Skeletal muscle satellite cell (primary cell): ENCODE data around the gene PRMT7.

Experiments
- H3K27me3 ChIP-seq: 2 replicates; pipeline ENCODE4 v1.7.0; 2013; ENCODE audit warnings: low read length; ENCODE audit not compliant: control insufficient read depth, insufficient read depth
- H3K36me3 ChIP-seq: 2 replicates; pipeline ENCODE4 v1.7.0; 2013; ENCODE audit warnings: mild to moderate bottlenecking, control low read depth, low read length; ENCODE audit not compliant: insufficient read depth
- H3K4me1 ChIP-seq: 2 replicates; pipeline ENCODE4 v1.7.0; 2013; ENCODE audit warnings: low read length; ENCODE audit not compliant: control insufficient read depth, insufficient read depth
- H3K4me2 ChIP-seq: 2 replicates; pipeline ENCODE4 v1.7.0; 2013; ENCODE audit warnings: mild to moderate bottlenecking, low read length
- H3K4me3 ChIP-seq: 2 replicates; pipeline ENCODE4 v1.7.0; 2013; ENCODE audit warnings: low read length
- H3K9ac ChIP-seq: 2 replicates; pipeline ENCODE4 v1.7.0; 2013; ENCODE audit warnings: mild to moderate bottlenecking, low read depth, low read length, moderate library complexity
- H3K9me3 ChIP-seq: replicated peaks from 2 replicates; pipeline ENCODE4 v1.7.0; 2013; ENCODE audit warnings: mild to moderate bottlenecking, control low read depth, low read length

The PRMT7 gene

DNA sequence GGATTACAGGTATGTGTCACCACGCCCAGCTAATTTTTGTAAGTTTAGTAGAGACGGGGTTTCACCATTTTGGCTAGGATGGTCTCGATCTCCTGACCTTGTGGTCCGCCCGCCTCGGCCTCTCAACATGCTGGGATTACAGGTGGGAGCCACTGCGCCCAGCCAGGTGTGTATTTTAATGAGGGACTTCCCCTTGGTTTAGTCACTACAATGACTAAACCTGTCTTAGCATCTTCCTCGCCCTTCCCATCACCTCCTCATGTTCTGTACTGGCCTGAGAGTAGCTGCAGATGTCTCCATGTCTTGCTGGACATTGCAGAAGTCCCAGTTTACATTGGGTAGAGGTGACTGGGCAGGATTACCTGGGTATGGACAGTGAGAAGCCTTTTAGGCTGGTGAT is 36.9 kb upstream of the PRMT7 start:
- H3K4me2 ChIP-seq = no peak overlapping the region
- H3K36me3 ChIP-seq = peaks cover 26% of the 10 kb centered on the region
- H3K9ac ChIP-seq = no peak overlapping the region
- no peaks in the 10 kb centered on the region for H3K27me3 ChIP-seq
- H3K4me1 ChIP-seq = no peaks in the 10 kb centered on the region
- H3K9me3 ChIP-seq = no peaks in the 10 kb centered on the region
- H3K4me3 ChIP-seq = no peak overlapping the region

- no peaks in the 10 kb centered on the region for H3K9me3 ChIP-seq
- peaks cover 26% of the 10 kb centered on the region for H3K36me3 ChIP-seq
- H3K4me1 ChIP-seq = no peaks in the 10 kb centered on the region
Measured at GRCh38 chr16:68274441-68274840, 36.4 kb upstream of the PRMT7 start.

GRCh38 chr16:68275611-68276191 is 35.1 kb upstream of the PRMT7 start:
- Histone ChIP-seq H3K27me3 (no peaks in the 10 kb centered on the region), H3K4me1 (no peaks in the 10 kb centered on the region), H3K4me3 (no peak overlapping the region), H3K4me2 (no peak overlapping the region), H3K9ac (no peak overlapping the region), H3K9me3 (no peaks in the 10 kb centered on the region), H3K36me3 (peaks cover 26% of the 10 kb centered on the region)

More at GRCh38 chr16:68274441-68274840, 36.4 kb upstream of the PRMT7 start:
- no peak overlapping the region for H3K4me3 ChIP-seq
- H3K27me3 ChIP-seq = no peaks in the 10 kb centered on the region
- H3K4me2 ChIP-seq = no peak overlapping the region
- H3K9ac ChIP-seq = no peak overlapping the region

DNA sequence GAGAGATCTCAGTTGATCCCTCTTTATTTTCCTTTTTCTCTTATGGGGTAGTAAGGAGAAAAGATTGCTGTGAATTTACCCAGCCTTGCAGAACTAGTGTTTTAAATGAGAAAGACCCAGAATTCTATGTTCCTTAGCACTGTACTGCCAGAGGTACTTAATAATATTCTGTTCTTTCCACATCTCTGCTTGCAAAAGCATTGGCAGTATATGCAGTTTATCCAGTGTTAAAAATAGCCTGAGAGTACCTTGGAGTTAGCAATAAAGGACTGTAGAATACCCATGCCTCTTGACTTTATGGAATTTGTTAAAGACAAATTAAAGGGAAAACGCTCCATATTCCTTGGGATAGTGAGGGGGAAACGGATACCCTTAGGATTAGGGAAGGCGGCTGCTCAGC is 34.6 kb upstream of the PRMT7 start:
- no peak overlapping the region for H3K9ac ChIP-seq
- peaks cover 29% of the 10 kb centered on the region for H3K36me3 ChIP-seq
- no peaks in the 10 kb centered on the region for H3K27me3 ChIP-seq
- no peaks in the 10 kb centered on the region for H3K9me3 ChIP-seq
- no peak overlapping the region for H3K4me2 ChIP-seq
- no peaks in the 10 kb centered on the region for H3K4me1 ChIP-seq
- no peak overlapping the region for H3K4me3 ChIP-seq

DNA sequence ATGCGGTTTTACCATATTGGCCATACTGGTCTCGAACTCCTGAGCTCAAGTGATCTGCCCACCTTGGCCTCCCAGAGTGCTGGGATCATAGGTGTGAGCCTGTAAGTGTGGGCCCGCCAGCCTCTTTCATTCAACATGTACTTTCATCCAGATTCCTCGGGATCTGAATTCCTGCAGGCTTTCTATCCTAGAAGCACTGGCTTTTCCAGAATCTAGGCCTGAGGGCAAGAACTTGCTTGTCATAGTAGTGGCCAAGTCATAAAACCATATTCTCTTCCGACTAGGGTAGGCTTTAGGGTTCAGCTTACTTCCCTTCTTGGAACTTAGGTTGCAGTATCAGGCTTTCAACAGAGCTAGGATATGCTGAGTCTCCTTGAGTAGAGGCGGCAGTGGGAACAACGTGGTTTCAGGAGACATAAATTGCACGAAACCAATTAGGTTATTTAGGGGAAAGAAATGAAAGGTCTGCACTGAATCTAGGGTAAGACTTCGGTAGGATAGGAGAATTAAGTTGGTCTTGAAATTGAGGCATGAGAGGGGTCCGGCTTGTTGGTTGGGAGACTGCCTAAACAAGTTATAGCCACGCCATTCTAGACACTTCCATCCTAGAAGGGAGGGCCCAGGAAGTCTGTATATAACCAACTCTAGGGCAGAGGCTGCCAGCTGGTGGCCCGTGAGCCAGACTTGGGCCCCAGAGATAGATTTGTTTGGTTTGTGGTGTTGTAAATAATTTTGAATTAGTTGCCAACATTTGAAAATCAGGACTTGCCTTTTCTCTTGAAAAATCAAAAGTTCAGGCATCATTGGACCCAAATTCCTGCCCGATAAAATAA is 30.9 kb upstream of the PRMT7 start:
- Histone ChIP-seq H3K9me3 (no peaks in the 10 kb centered on the region), H3K27me3 (no peaks in the 10 kb centered on the region), H3K4me3 (no peak overlapping the region), H3K9ac (no peak overlapping the region), H3K4me1 (no peaks in the 10 kb centered on the region), H3K4me2 (no peak overlapping the region), H3K36me3 (peaks cover 21% of the 10 kb centered on the region)

DNA sequence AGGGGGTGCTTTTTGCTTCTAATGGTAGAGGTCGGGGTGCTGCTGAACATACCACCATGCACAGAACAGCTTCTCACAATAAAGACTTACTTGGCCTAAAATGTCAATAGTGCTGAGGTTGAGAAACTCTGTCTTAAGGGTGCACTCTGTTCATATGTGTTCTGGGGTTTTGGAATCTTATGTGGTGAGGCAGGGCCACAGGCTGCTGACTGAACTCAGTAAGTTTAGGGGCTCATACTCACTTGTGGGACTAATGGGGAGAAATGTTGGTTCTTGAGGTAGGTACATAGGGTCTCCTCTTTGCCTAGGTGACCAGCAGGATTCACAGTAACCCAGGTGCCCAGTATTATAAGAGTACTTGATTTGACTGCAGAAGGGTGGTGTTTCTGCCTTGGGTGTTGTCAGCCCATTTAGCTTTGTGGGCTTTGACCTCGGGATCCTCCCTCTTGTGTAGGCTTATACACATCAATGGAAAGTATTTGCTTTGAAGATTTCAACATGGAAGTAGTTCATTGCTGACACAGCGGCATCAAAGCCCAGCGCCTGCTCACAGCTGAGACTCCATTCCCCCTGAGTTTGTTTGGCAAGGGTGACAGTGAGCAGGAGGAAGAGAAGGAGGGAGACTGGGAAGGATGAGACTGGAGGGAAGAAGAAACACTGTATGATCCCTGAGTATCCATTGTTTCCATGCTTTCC is 29.3 kb upstream of the PRMT7 start:
- no peaks in the 10 kb centered on the region for H3K27me3 ChIP-seq
- H3K4me3 ChIP-seq = no peak overlapping the region
- peaks cover 32% of the 10 kb centered on the region for H3K36me3 ChIP-seq

DNA sequence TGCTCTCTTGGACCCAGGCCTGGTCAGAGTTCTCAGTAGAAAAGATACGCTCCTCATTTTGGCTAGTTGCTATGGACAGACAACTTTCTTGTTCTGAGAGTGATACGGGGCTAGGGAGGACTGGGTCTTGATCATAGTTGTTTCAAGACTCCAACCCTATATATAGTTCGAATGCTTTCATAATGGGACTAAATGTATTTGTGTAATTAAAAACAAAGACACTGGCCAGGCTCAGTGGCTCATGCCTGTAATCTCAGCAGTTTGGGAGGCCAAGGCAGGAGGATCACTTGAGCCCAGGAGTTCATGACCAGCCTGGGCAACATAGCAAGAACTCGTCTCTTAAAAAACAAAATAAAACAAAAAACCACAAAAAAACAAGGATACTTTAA is 28.8 kb upstream of the PRMT7 start:
- Histone ChIP-seq H3K4me2 (no peak overlapping the region), H3K4me1 (peaks cover 1% of the 10 kb centered on the region), H3K27me3 (no peaks in the 10 kb centered on the region), H3K9ac (no peak overlapping the region), H3K36me3 (peaks cover 37% of the 10 kb centered on the region), H3K9me3 (no peaks in the 10 kb centered on the region), H3K4me3 (no peak overlapping the region)

More for the DNA sequence above, 29.3 kb upstream of the PRMT7 start:
- H3K4me1 ChIP-seq = no peaks in the 10 kb centered on the region
- no peak overlapping the region for H3K9ac ChIP-seq
- H3K4me2 ChIP-seq = no peak overlapping the region
- no peaks in the 10 kb centered on the region for H3K9me3 ChIP-seq

- Histone ChIP-seq H3K27me3 (no peaks in the 10 kb centered on the region), H3K9ac (no peak overlapping the region), H3K4me2 (no peak overlapping the region), H3K4me1 (peaks cover 14% of the 10 kb centered on the region), H3K9me3 (no peaks in the 10 kb centered on the region), H3K4me3 (no peak overlapping the region), H3K36me3 (peaks cover 45% of the 10 kb centered on the region)
Measured at GRCh38 chr16:68283346-68283745, 27.5 kb upstream of the PRMT7 start.

GRCh38 chr16:68283801-68284598 is 26.8 kb upstream of the PRMT7 start:
- Histone ChIP-seq H3K4me3 (no peak overlapping the region), H3K9ac (no peak overlapping the region), H3K36me3 (peaks cover 48% of the 10 kb centered on the region), H3K4me2 (no peak overlapping the region), H3K9me3 (no peaks in the 10 kb centered on the region), H3K4me1 (peaks cover 17% of the 10 kb centered on the region), H3K27me3 (no peaks in the 10 kb centered on the region)

- peaks cover 24% of the 10 kb centered on the region for H3K4me1 ChIP-seq
- H3K4me3 ChIP-seq = no peak overlapping the region
- H3K36me3 ChIP-seq = peaks cover 53% of the 10 kb centered on the region
Measured at GRCh38 chr16:68284847-68285246, 26.0 kb upstream of the PRMT7 start.

DNA sequence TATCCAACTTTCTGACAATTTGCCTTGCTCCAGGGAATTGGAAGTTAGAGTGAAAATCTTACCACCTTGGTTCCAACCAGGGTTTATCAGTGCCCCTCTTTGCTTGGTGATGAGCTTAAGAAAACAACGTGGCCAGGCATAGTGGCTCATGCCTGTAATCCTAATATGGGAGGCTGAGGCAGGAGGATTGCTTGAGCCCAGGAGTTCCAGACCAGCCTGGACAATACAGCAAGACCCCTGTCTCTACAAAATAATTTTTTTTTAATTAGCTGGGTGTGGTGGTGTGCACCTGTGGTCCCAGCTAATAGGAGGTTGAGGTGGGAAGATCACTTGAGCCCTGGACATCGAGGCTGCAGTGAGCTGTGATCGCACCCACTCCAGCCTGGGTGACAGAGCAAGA is 25.1 kb upstream of the PRMT7 start:
- Histone ChIP-seq H3K36me3 (peaks cover 58% of the 10 kb centered on the region), H3K9ac (no peak overlapping the region), H3K27me3 (no peaks in the 10 kb centered on the region), H3K4me2 (no peak overlapping the region), H3K9me3 (no peaks in the 10 kb centered on the region), H3K4me3 (no peak overlapping the region), H3K4me1 (peaks cover 32% of the 10 kb centered on the region)

More at GRCh38 chr16:68284847-68285246, 26.0 kb upstream of the PRMT7 start:
- H3K27me3 ChIP-seq = no peaks in the 10 kb centered on the region
- no peak overlapping the region for H3K4me2 ChIP-seq
- no peak overlapping the region for H3K9ac ChIP-seq
- no peaks in the 10 kb centered on the region for H3K9me3 ChIP-seq
